ENCODE results near the gene ZNF496.
"Not testable (repeated sequence)": the region's sequence is repeated elsewhere in the genome, so short reads cannot be mapped to it uniquely, and the experiment has no call there.

Gene ZNF496

GRCh38 chr1:247270003-247270402, 61.7 kb downstream of the ZNF496 start:
- H3K27ac Mint-ChIP-seq (ENCODE audit: low read depth): no peak overlapping the region
- no peaks in the 10 kb centered on the region for H3K36me3 Mint-ChIP-seq (ENCODE audit: insufficient read depth)
- DNase-seq (ENCODE audit: low spot score in 2 of 2): no peak
- H3K4me1 Mint-ChIP-seq: no peaks in the 10 kb centered on the region
- peaks cover 16% of the 10 kb centered on the region for H3K9me3 Mint-ChIP-seq
- no peak for ATAC-seq (replicated peaks; ENCODE audit: extremely low read depth, poor library complexity, severe bottlenecking)
- no peak overlapping the region for H3K4me3 Mint-ChIP-seq
- peaks cover 30% of the 10 kb centered on the region for H3K27me3 Mint-ChIP-seq

- DNase-seq (ENCODE audit: low spot score in 2 of 2): no peak
- no peak overlapping the region for H3K4me3 Mint-ChIP-seq
- H3K27me3 Mint-ChIP-seq: peaks cover 37% of the 10 kb centered on the region
- H3K27ac Mint-ChIP-seq (ENCODE audit: low read depth): no peak overlapping the region
- no peaks in the 10 kb centered on the region for H3K36me3 Mint-ChIP-seq (ENCODE audit: insufficient read depth)
- peaks cover 17% of the 10 kb centered on the region for H3K9me3 Mint-ChIP-seq
- no peaks in the 10 kb centered on the region for H3K4me1 Mint-ChIP-seq
- no peak for ATAC-seq (replicated peaks; ENCODE audit: extremely low read depth, poor library complexity, severe bottlenecking)
These were observed 62.5 kb downstream of the ZNF496 start for GRCh38 chr1:247269133-247269532.

GRCh38 chr1:247268390-247269045, 63.1 kb downstream of the ZNF496 start:
- no peak for DNase-seq (ENCODE audit: low spot score in 2 of 2)
- H3K27me3 Mint-ChIP-seq: peaks cover 43% of the 10 kb centered on the region
- no peaks in the 10 kb centered on the region for H3K36me3 Mint-ChIP-seq (ENCODE audit: insufficient read depth)
- H3K4me1 Mint-ChIP-seq: no peaks in the 10 kb centered on the region
- ATAC-seq (replicated peaks; ENCODE audit: extremely low read depth, poor library complexity, severe bottlenecking): no peak
- no peak overlapping the region for H3K27ac Mint-ChIP-seq (ENCODE audit: low read depth)
- H3K9me3 Mint-ChIP-seq: peaks cover 17% of the 10 kb centered on the region
- H3K4me3 Mint-ChIP-seq: no peak overlapping the region

GRCh38 chr1:247266053-247266452, 65.6 kb downstream of the ZNF496 start:
- Mint-ChIP-seq H3K9me3 (peaks cover 11% of the 10 kb centered on the region), H3K27me3 (peaks cover 52% of the 10 kb centered on the region), H3K36me3 (ENCODE audit: insufficient read depth) (no peaks in the 10 kb centered on the region), H3K27ac (ENCODE audit: low read depth) (no peak overlapping the region), H3K4me3 (no peak overlapping the region), H3K4me1 (no peaks in the 10 kb centered on the region)
- DNase-seq (ENCODE audit: low spot score in 2 of 2): no peak
- ATAC-seq (replicated peaks; ENCODE audit: extremely low read depth, poor library complexity, severe bottlenecking): no peak

GRCh38 chr1:247255772-247256171, 75.9 kb downstream of the ZNF496 start, which contains the start of gene VN1R5:
VN1R5 (plus strand) TSS chr1:247256072.
- H3K27ac Mint-ChIP-seq (ENCODE audit: low read depth); H3K4me1 Mint-ChIP-seq; H3K4me3 Mint-ChIP-seq; H3K9me3 Mint-ChIP-seq; H3K36me3 Mint-ChIP-seq (ENCODE audit: insufficient read depth); DNase-seq (ENCODE audit: low spot score in 2 of 2); ATAC-seq (replicated peaks; ENCODE audit: extremely low read depth, poor library complexity, severe bottlenecking): not testable (repeated sequence)
- H3K27me3 Mint-ChIP-seq: peaks cover 32% of the 10 kb centered on the region

- no peaks in the 10 kb centered on the region for H3K4me1 Mint-ChIP-seq
- H3K36me3 Mint-ChIP-seq (ENCODE audit: insufficient read depth): no peaks in the 10 kb centered on the region
- H3K27ac Mint-ChIP-seq (ENCODE audit: low read depth): no peak overlapping the region
- no peak overlapping the region for H3K4me3 Mint-ChIP-seq
- ATAC-seq (replicated peaks; ENCODE audit: extremely low read depth, poor library complexity, severe bottlenecking) (no peak), DNase-seq (ENCODE audit: low spot score in 2 of 2) (no peak)
- peaks cover 17% of the 10 kb centered on the region for H3K27me3 Mint-ChIP-seq
- H3K9me3 Mint-ChIP-seq: peaks cover 19% of the 10 kb centered on the region
These were observed 84.1 kb downstream of the ZNF496 start for GRCh38 chr1:247247568-247247967.

All from central memory CD8-positive, alpha-beta T cell (primary cell).